ENCODE results near the gene CFC1. TPM values are rescaled to one million over a fixed set of nuclear protein-coding genes. Genes with fewer than 3 reads are reported as not detected.
"Not testable (repeated sequence)": the region's sequence is repeated elsewhere in the genome, so short reads cannot be mapped to it uniquely, and the experiment has no call there.

CFC1 gene
- total RNA-seq, 2 experiments from 2014 or later, result not detected

- H3K36me3 Mint-ChIP-seq (ENCODE audit: low read depth); DNase-seq; H3K27me3 Mint-ChIP-seq; H3K9me3 ChIP-seq (ENCODE audit: control insufficient read depth in 1 of 2, insufficient read depth in 1 of 2, low read length in 2 of 2); H3K4me1 ChIP-seq (ENCODE audit: insufficient read depth, low read length); H3K27ac Mint-ChIP-seq; H3K4me3 Mint-ChIP-seq; intact Hi-C loops (cut with DNase I, micrococcal nuclease); H3K9me3 Mint-ChIP-seq; H3K27me3 ChIP-seq (ENCODE audit: control insufficient read depth in 1 of 2, insufficient read depth in 2 of 2, low read length in 2 of 2); H3K36me3 ChIP-seq (ENCODE audit: insufficient read depth, low read length); H3K4me1 Mint-ChIP-seq (ENCODE audit: low read depth); CTCF ChIA-PET; POLR2A ChIA-PET; ATAC-seq (ENCODE audit: poor library complexity); H3K27ac ChIP-seq (ENCODE audit: low read depth in 1 of 2, low read length in 2 of 2); H3K4me3 ChIP-seq (ENCODE audit: low read length): not testable (repeated sequence)
Observed at GRCh38 chr2:130608276-130609001, 9.1 kb upstream of the CFC1 start.

- H3K4me1 ChIP-seq (ENCODE audit: insufficient read depth, low read length); H3K27me3 Mint-ChIP-seq; H3K4me3 ChIP-seq (ENCODE audit: low read length); DNase-seq; H3K36me3 Mint-ChIP-seq (ENCODE audit: low read depth); H3K27me3 ChIP-seq (ENCODE audit: control insufficient read depth in 1 of 2, insufficient read depth in 2 of 2, low read length in 2 of 2); H3K4me3 Mint-ChIP-seq; H3K36me3 ChIP-seq (ENCODE audit: insufficient read depth, low read length); H3K9me3 Mint-ChIP-seq; intact Hi-C loops (cut with DNase I, micrococcal nuclease); H3K27ac ChIP-seq (ENCODE audit: low read depth in 1 of 2, low read length in 2 of 2); CTCF ChIA-PET; H3K9me3 ChIP-seq (ENCODE audit: control insufficient read depth in 1 of 2, insufficient read depth in 1 of 2, low read length in 2 of 2); H3K27ac Mint-ChIP-seq; POLR2A ChIA-PET; H3K4me1 Mint-ChIP-seq (ENCODE audit: low read depth); ATAC-seq (ENCODE audit: poor library complexity): not testable (repeated sequence)
Observed at GRCh38 chr2:130601648-130602302, 2.4 kb upstream of the CFC1 start.

- ATAC-seq (ENCODE audit: poor library complexity); H3K4me3 Mint-ChIP-seq; POLR2A ChIA-PET; H3K36me3 Mint-ChIP-seq (ENCODE audit: low read depth); CTCF ChIA-PET; H3K4me3 ChIP-seq (ENCODE audit: low read length); H3K36me3 ChIP-seq (ENCODE audit: insufficient read depth, low read length); H3K9me3 Mint-ChIP-seq; DNase-seq; H3K27ac Mint-ChIP-seq; H3K27me3 Mint-ChIP-seq; H3K9me3 ChIP-seq (ENCODE audit: control insufficient read depth in 1 of 2, insufficient read depth in 1 of 2, low read length in 2 of 2); H3K4me1 Mint-ChIP-seq (ENCODE audit: low read depth); intact Hi-C loops (cut with DNase I, micrococcal nuclease); H3K27me3 ChIP-seq (ENCODE audit: control insufficient read depth in 1 of 2, insufficient read depth in 2 of 2, low read length in 2 of 2); H3K4me1 ChIP-seq (ENCODE audit: insufficient read depth, low read length); H3K27ac ChIP-seq (ENCODE audit: low read depth in 1 of 2, low read length in 2 of 2): not testable (repeated sequence)
Observed at GRCh38 chr2:130599926-130600325, 551 bp upstream of the CFC1 start.

- POLR2A ChIA-PET, result not testable (repeated sequence)
Observed at GRCh38 chr2:130598463-130598862, 912 bp downstream of the CFC1 start.

GRCh38 chr2:130597994-130598393 is 1.4 kb downstream of the CFC1 start:
- H3K27ac ChIP-seq (ENCODE audit: low read depth in 1 of 2, low read length in 2 of 2); intact Hi-C loops (cut with DNase I, micrococcal nuclease); H3K36me3 ChIP-seq (ENCODE audit: insufficient read depth, low read length); H3K9me3 Mint-ChIP-seq; DNase-seq; H3K4me1 Mint-ChIP-seq (ENCODE audit: low read depth); ATAC-seq (ENCODE audit: poor library complexity); H3K36me3 Mint-ChIP-seq (ENCODE audit: low read depth); H3K9me3 ChIP-seq (ENCODE audit: control insufficient read depth in 1 of 2, insufficient read depth in 1 of 2, low read length in 2 of 2); H3K4me1 ChIP-seq (ENCODE audit: insufficient read depth, low read length); H3K4me3 ChIP-seq (ENCODE audit: low read length); POLR2A ChIA-PET; H3K27me3 Mint-ChIP-seq; CTCF ChIA-PET; H3K27ac Mint-ChIP-seq; H3K27me3 ChIP-seq (ENCODE audit: control insufficient read depth in 1 of 2, insufficient read depth in 2 of 2, low read length in 2 of 2); H3K4me3 Mint-ChIP-seq: not testable (repeated sequence)

More at GRCh38 chr2:130598463-130598862, 912 bp downstream of the CFC1 start:
- CTCF ChIA-PET; H3K4me1 Mint-ChIP-seq (ENCODE audit: low read depth); H3K4me3 ChIP-seq (ENCODE audit: low read length); H3K27me3 ChIP-seq (ENCODE audit: control insufficient read depth in 1 of 2, insufficient read depth in 2 of 2, low read length in 2 of 2); H3K27ac ChIP-seq (ENCODE audit: low read depth in 1 of 2, low read length in 2 of 2); H3K9me3 Mint-ChIP-seq; H3K27ac Mint-ChIP-seq; H3K9me3 ChIP-seq (ENCODE audit: control insufficient read depth in 1 of 2, insufficient read depth in 1 of 2, low read length in 2 of 2); H3K36me3 Mint-ChIP-seq (ENCODE audit: low read depth); H3K36me3 ChIP-seq (ENCODE audit: insufficient read depth, low read length); intact Hi-C loops (cut with DNase I, micrococcal nuclease); H3K27me3 Mint-ChIP-seq; ATAC-seq (ENCODE audit: poor library complexity); H3K4me3 Mint-ChIP-seq; H3K4me1 ChIP-seq (ENCODE audit: insufficient read depth, low read length); DNase-seq: not testable (repeated sequence)

- ATAC-seq (ENCODE audit: poor library complexity); POLR2A ChIA-PET; CTCF ChIA-PET; H3K27ac ChIP-seq (ENCODE audit: low read depth in 1 of 2, low read length in 2 of 2); H3K9me3 Mint-ChIP-seq; intact Hi-C loops (cut with DNase I, micrococcal nuclease); H3K4me1 ChIP-seq (ENCODE audit: insufficient read depth, low read length); H3K9me3 ChIP-seq (ENCODE audit: control insufficient read depth in 1 of 2, insufficient read depth in 1 of 2, low read length in 2 of 2); H3K27me3 Mint-ChIP-seq; H3K4me3 ChIP-seq (ENCODE audit: low read length); H3K36me3 Mint-ChIP-seq (ENCODE audit: low read depth); H3K4me1 Mint-ChIP-seq (ENCODE audit: low read depth); DNase-seq; H3K36me3 ChIP-seq (ENCODE audit: insufficient read depth, low read length); H3K4me3 Mint-ChIP-seq; H3K27me3 ChIP-seq (ENCODE audit: control insufficient read depth in 1 of 2, insufficient read depth in 2 of 2, low read length in 2 of 2); H3K27ac Mint-ChIP-seq: not testable (repeated sequence)
Observed at GRCh38 chr2:130596757-130597156, 2.6 kb downstream of the CFC1 start.

GRCh38 chr2:130594011-130594410 is 5.4 kb downstream of the CFC1 start:
- intact Hi-C loops (cut with DNase I, micrococcal nuclease); H3K4me3 Mint-ChIP-seq; H3K4me1 ChIP-seq (ENCODE audit: insufficient read depth, low read length); H3K27me3 Mint-ChIP-seq; DNase-seq; H3K27ac Mint-ChIP-seq; ATAC-seq (ENCODE audit: poor library complexity); H3K9me3 ChIP-seq (ENCODE audit: control insufficient read depth in 1 of 2, insufficient read depth in 1 of 2, low read length in 2 of 2); H3K9me3 Mint-ChIP-seq; CTCF ChIA-PET; H3K27me3 ChIP-seq (ENCODE audit: control insufficient read depth in 1 of 2, insufficient read depth in 2 of 2, low read length in 2 of 2); H3K27ac ChIP-seq (ENCODE audit: low read depth in 1 of 2, low read length in 2 of 2); H3K4me1 Mint-ChIP-seq (ENCODE audit: low read depth); H3K36me3 ChIP-seq (ENCODE audit: insufficient read depth, low read length); H3K36me3 Mint-ChIP-seq (ENCODE audit: low read depth); POLR2A ChIA-PET; H3K4me3 ChIP-seq (ENCODE audit: low read length): not testable (repeated sequence)
